OCI-LY7 (cell line): ENCODE data around the gene LRRC75A. TPM values are rescaled to one million over a fixed set of nuclear protein-coding genes. Genes with fewer than 3 reads are reported as not detected.

Experiments used
- BruUV-seq: library from RNA; stranded (reverse); fragments of 400-500 nt; replicated peaks from 2 replicates; lab custom pipeline; 2021; lab: Mats Ljungman, UMichigan
- CTCF ChIA-PET: fragments of 300-600 bp; sonication (Branson Sonifier 250); formaldehyde crosslinking; loops from one replicate; lab custom pipeline; 2022; ENCODE audit warnings: antibody characterized with exemption; ENCODE audit not compliant: unreplicated experiment; lab: Charles Lee
- POLR2A ChIA-PET: fragments of 300-600 bp; sonication (Branson Sonifier 250); formaldehyde crosslinking; loops from one replicate; lab custom pipeline; 2022; ENCODE audit warnings: antibody characterized with exemption; lab: Charles Lee
- DNase-seq: peaks from one replicate; pipeline ENCODE4 v3.0.0-alpha.2; 2015; ENCODE audit warnings: low spot score
- H2AFZ ChIP-seq: fragments of 200-600 bp; sonication (generic), shearing (Covaris generic); 2 replicates; pipeline ENCODE4 v1.6.1; 2014; ENCODE audit warnings: mild to moderate bottlenecking, antibody characterized with exemption, low read length, moderate library complexity
- H3K27ac ChIP-seq: fragments of 200-600 bp; sonication (generic); 2 replicates; pipeline ENCODE4 v1.5.1; 2014; ENCODE audit warnings: mixed run types, low read depth, mild to moderate bottlenecking, moderate library complexity, low read length, inconsistent platforms; ENCODE audit not compliant: poor library complexity, severe bottlenecking
- H3K36me3 ChIP-seq: fragments of 200-600 bp; sonication (generic); 2 replicates; pipeline ENCODE4 v1.6.1; 2014; ENCODE audit warnings: mild to moderate bottlenecking, antibody characterized with exemption, low read length, moderate library complexity, mixed read lengths; ENCODE audit not compliant: insufficient read depth
- H3K4me1 ChIP-seq: fragments of 200-600 bp; sonication (generic); 2 replicates; pipeline ENCODE4 v1.5.1; 2014; ENCODE audit warnings: mild to moderate bottlenecking, low read length; ENCODE audit not compliant: insufficient read depth, poor library complexity, severe bottlenecking
- H3K4me2 ChIP-seq: fragments of 200-600 bp; sonication (generic); 2 replicates; pipeline ENCODE4 v1.6.1; 2014; ENCODE audit warnings: mild to moderate bottlenecking, low read length
- H3K4me3 ChIP-seq: fragments of 200-600 bp; sonication (generic); 2 replicates; pipeline ENCODE4 v1.5.1; 2014; ENCODE audit warnings: mild to moderate bottlenecking, low read depth, low read length; ENCODE audit not compliant: poor library complexity, severe bottlenecking
- H3K79me2 ChIP-seq: fragments of 200-600 bp; sonication (generic); 2 replicates; pipeline ENCODE4 v1.6.1; 2016; ENCODE audit warnings: low read depth, mild to moderate bottlenecking, low read length, moderate library complexity, mixed read lengths; ENCODE audit not compliant: insufficient read depth
- H3K9me2 ChIP-seq: fragments of 200-600 bp; sonication (generic); 2 replicates; pipeline ENCODE4 v1.6.1; 2016; ENCODE audit warnings: mild to moderate bottlenecking, low read length, mixed read lengths; ENCODE audit not compliant: insufficient read depth
- H3K9me3 ChIP-seq: fragments of 200-600 bp; sonication (generic); 2 replicates; pipeline ENCODE4 v1.6.1; 2014; ENCODE audit warnings: mild to moderate bottlenecking, mixed run types, low read length, mixed read lengths
- H4K20me1 ChIP-seq: fragments of 200-600 bp; sonication (generic); 2 replicates; pipeline ENCODE4 v1.6.1; 2014; ENCODE audit warnings: mild to moderate bottlenecking, antibody characterized with exemption, low read length, moderate library complexity, mixed read lengths; ENCODE audit not compliant: insufficient read depth
- EZH2phosphoT487 ChIP-seq: fragments of 200-600 bp; sonication (generic); IDR thresholded peaks from 2 replicates; pipeline ENCODE4 v1.6.1; 2018; ENCODE audit warnings: low read depth, borderline replicate concordance, mild to moderate bottlenecking, mixed run types, antibody characterized with exemption, low read length, moderate library complexity, mixed read lengths
- intact Hi-C: fragments of 100-400 bp; cut with micrococcal nuclease; formaldehyde crosslinking; loops from one replicate; pipeline ENCODE4 v1.10.0; 2022; ENCODE audit not compliant: unreplicated experiment
- total RNA-seq, 2 experiments: library from RNA; depleted of rRNA in 1 of 2; stranded (reverse); fragments of >200 nt in 1 of 2; shearing (Covaris generic) in 1 of 2; gene quantifications; 2 replicates each; pipeline ENCODE4 v1.2.3, GENCODE V29; 2014 to 2022
- TF ChIP-seq, protein P1 (sequence below): fragments of 200-600 bp; sonication (generic); conservative IDR thresholded peaks from 2 replicates; pipeline ENCODE4 v1.5.1; 2014; ENCODE audit warnings: mild to moderate bottlenecking, antibody characterized with exemption, low read length, moderate library complexity, mixed read lengths

The LRRC75A gene
- total RNA-seq, 2 experiments from 2014 or later = not detected

DNA sequence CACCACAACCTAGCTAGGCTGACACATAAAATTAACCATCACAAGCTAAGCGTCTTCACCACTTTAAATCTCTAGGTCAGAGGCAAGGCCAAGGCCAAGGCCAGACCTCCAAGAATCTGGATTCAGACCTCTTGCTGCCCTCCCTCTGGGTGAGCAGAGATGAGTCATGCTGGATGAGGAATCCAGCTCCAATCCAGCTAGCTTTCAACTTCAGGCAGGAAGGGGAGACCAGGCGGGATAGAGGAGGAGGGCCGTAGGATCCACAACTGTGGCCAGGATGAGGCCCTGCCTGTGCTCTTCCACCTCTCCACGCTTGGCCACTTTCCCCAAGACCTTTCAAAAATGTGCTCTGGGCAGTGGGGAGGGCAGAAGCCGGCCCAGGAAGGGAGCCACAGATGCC, 14.7 kb downstream of the LRRC75A start:
- no peaks in the 10 kb centered on the region for H3K9me2 ChIP-seq
- no peaks in the 10 kb centered on the region for H3K79me2 ChIP-seq
- intact Hi-C loops = no loop called here
- ChIA-PET CTCF (interaction anchor here (0.5 kb wide), 1 partner anchor 83 kb away, joined by 3 read pairs; no protein-coding TSS in a partner anchor), POLR2A (no interaction called here)
- no peak overlapping the region for H2AFZ ChIP-seq
- no peaks in the 10 kb centered on the region for H3K4me1 ChIP-seq
- no peak overlapping the region for H3K4me3 ChIP-seq
- H3K4me2 ChIP-seq = no peak overlapping the region
- H4K20me1 ChIP-seq = no peaks in the 10 kb centered on the region
- no TSS peak for BruUV-seq
- no peak overlapping the region for H3K27ac ChIP-seq
- H3K9me3 ChIP-seq = no peaks in the 10 kb centered on the region
- DNase-seq = no peak
- no peaks in the 10 kb centered on the region for H3K36me3 ChIP-seq
- TF ChIP-seq, protein P1, sequence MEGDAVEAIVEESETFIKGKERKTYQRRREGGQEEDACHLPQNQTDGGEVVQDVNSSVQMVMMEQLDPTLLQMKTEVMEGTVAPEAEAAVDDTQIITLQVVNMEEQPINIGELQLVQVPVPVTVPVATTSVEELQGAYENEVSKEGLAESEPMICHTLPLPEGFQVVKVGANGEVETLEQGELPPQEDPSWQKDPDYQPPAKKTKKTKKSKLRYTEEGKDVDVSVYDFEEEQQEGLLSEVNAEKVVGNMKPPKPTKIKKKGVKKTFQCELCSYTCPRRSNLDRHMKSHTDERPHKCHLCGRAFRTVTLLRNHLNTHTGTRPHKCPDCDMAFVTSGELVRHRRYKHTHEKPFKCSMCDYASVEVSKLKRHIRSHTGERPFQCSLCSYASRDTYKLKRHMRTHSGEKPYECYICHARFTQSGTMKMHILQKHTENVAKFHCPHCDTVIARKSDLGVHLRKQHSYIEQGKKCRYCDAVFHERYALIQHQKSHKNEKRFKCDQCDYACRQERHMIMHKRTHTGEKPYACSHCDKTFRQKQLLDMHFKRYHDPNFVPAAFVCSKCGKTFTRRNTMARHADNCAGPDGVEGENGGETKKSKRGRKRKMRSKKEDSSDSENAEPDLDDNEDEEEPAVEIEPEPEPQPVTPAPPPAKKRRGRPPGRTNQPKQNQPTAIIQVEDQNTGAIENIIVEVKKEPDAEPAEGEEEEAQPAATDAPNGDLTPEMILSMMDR = no peak
- TF ChIP-seq EZH2phosphoT487 = no peak

DNA sequence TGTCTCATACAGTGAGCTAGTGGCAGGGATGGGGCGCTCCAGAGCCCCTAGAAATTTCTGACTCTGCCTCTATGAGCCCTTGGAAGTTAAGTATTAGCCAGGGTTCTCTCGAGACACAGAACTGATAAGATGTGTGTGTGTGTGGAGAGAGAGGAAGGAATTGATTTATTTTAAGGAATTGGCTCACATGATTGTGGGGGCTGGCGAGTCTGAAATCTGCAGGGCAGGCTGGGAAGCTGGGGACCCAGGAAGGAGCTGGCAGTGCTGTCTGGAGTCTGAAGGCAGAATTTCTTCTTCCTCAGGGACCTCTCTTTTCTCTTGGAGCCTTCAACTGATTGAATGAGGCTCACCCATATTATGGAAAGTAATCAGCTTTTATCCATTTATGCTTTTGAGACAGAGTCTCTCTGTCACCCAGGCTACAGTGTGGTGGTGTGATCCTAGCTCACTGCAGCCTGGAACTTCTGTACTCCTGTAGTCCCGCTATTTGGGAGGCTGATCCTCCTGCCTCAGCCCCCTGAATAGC, 16.8 kb downstream of the LRRC75A start:
- POLR2A ChIA-PET = interaction anchor here (0.6 kb wide), 2 partner anchors 21 to 1041 kb away, joined by 3 to 6 read pairs; no protein-coding TSS in a partner anchor

More for the DNA sequence above, 16.8 kb downstream of the LRRC75A start:
- Histone ChIP-seq H3K9me3 (no peaks in the 10 kb centered on the region), H4K20me1 (no peaks in the 10 kb centered on the region), H3K79me2 (no peaks in the 10 kb centered on the region), H3K4me2 (no peak overlapping the region), H3K27ac (no peak overlapping the region), H2AFZ (no peak overlapping the region), H3K36me3 (no peaks in the 10 kb centered on the region), H3K4me3 (no peak overlapping the region), H3K4me1 (no peaks in the 10 kb centered on the region), H3K9me2 (no peaks in the 10 kb centered on the region)
- BruUV-seq = no TSS peak
- DNase-seq = no peak
- intact Hi-C loops = no loop called here
- TF ChIP-seq EZH2phosphoT487 = no peak
- TF ChIP-seq, protein P1 = no peak
- CTCF ChIA-PET = no interaction called here
